Astrocyte (in vitro differentiated cells and primary cell): ENCODE data around the gene ARSI. TPM values are rescaled to one million over a fixed set of nuclear protein-coding genes. Genes with fewer than 3 reads are reported as not detected.
A peak's percentile ranks its signal among the peaks of the same experiment; 100 is the strongest.

ENCODE experiments used
- DNase-seq: peaks from one replicate; pipeline ENCODE4 v3.0.0-alpha.2; 2010; ENCODE audit warnings: low read depth
- FAIRE-seq: peaks from 2 replicates; lab custom pipeline; 2011; peaks lifted over from hg19 to GRCh38; lab: Jason Lieb, UNC
- H2AFZ ChIP-seq: 2 replicates; pipeline ENCODE4 v1.6.0; 2012; ENCODE audit warnings: low read depth, low read length, inconsistent platforms
- H3K27ac ChIP-seq: 2 replicates; pipeline ENCODE4 v1.5.1; 2011; ENCODE audit warnings: low read depth, low read length, inconsistent platforms
- H3K27me3 ChIP-seq: 2 replicates; pipeline ENCODE4 v1.6.0; 2011; ENCODE audit warnings: low read length, inconsistent platforms; ENCODE audit not compliant: insufficient read depth
- H3K36me3 ChIP-seq: 2 replicates; pipeline ENCODE4 v1.5.1; 2011; ENCODE audit warnings: low read length, inconsistent platforms; ENCODE audit not compliant: insufficient read depth
- H3K4me1 ChIP-seq: 2 replicates; pipeline ENCODE4 v1.5.1; 2011; ENCODE audit warnings: low read length, inconsistent platforms; ENCODE audit not compliant: insufficient read depth
- H3K4me2 ChIP-seq: 2 replicates; pipeline ENCODE4 v1.6.0; 2012; ENCODE audit warnings: low read length, inconsistent platforms
- H3K4me3 ChIP-seq: 2 replicates; pipeline ENCODE4 v1.5.1; 2011; ENCODE audit warnings: low read depth, mild to moderate bottlenecking, low read length, inconsistent platforms; ENCODE audit not compliant: insufficient read depth
- H3K79me2 ChIP-seq: 2 replicates; pipeline ENCODE4 v1.6.0; 2012; ENCODE audit warnings: mild to moderate bottlenecking, low read length, inconsistent platforms; ENCODE audit not compliant: insufficient read depth
- H3K9ac ChIP-seq: 2 replicates; pipeline ENCODE4 v1.6.0; 2012; ENCODE audit warnings: mild to moderate bottlenecking, low read length, inconsistent platforms
- H3K9me3 ChIP-seq: 2 replicates; pipeline ENCODE4 v1.5.1; 2012; ENCODE audit warnings: low read depth, mild to moderate bottlenecking, low read length, inconsistent platforms; ENCODE audit not compliant: insufficient read depth
- H4K20me1 ChIP-seq: 2 replicates; pipeline ENCODE4 v1.6.0; 2012; ENCODE audit warnings: low read length, inconsistent platforms; ENCODE audit not compliant: insufficient read depth
- H3K27ac Mint-ChIP-seq: one replicate; pipeline ENCODE4 v1.8.0; 2021; ENCODE audit warnings: mild to moderate bottlenecking, mixed read lengths; ENCODE audit not compliant: unreplicated experiment
- H3K27me3 Mint-ChIP-seq: one replicate; pipeline ENCODE4 v1.8.0; 2021; ENCODE audit warnings: low read depth, mixed read lengths; ENCODE audit not compliant: unreplicated experiment
- H3K36me3 Mint-ChIP-seq: one replicate; pipeline ENCODE4 v1.8.0; 2021; ENCODE audit warnings: low read depth, mixed read lengths; ENCODE audit not compliant: unreplicated experiment
- H3K4me1 Mint-ChIP-seq: one replicate; pipeline ENCODE4 v1.8.0; 2021; ENCODE audit warnings: low read depth, mixed read lengths; ENCODE audit not compliant: unreplicated experiment
- H3K4me3 Mint-ChIP-seq: one replicate; pipeline ENCODE4 v1.8.0; 2021; ENCODE audit warnings: mild to moderate bottlenecking, moderate library complexity, mixed read lengths; ENCODE audit not compliant: unreplicated experiment
- H3K9me3 Mint-ChIP-seq: one replicate; pipeline ENCODE4 v1.8.0; 2021; ENCODE audit warnings: mild to moderate bottlenecking, mixed read lengths; ENCODE audit not compliant: unreplicated experiment
- CTCF ChIP-seq: IDR thresholded peaks from 2 replicates; pipeline ENCODE4 v1.5.1; 2011; ENCODE audit warnings: low read depth, mild to moderate bottlenecking, inconsistent platforms, low read length, moderate library complexity; ENCODE audit not compliant: insufficient read depth
- EZH2 ChIP-seq: IDR thresholded peaks from 2 replicates; pipeline ENCODE4 v1.6.1; 2012; ENCODE audit warnings: mild to moderate bottlenecking, low read length, inconsistent platforms; ENCODE audit not compliant: insufficient read depth
- total RNA-seq: library from RNA; stranded (reverse); gene quantifications from 2 replicates; pipeline ENCODE4 v1.2.1, GENCODE V29; 2021

The ARSI gene
- total RNA-seq, 1 donor from 2014 or later, result 23.0 TPM

- no peak for TF ChIP-seq CTCF
- TF ChIP-seq EZH2, result no peak
- H3K27me3 Mint-ChIP-seq, result peaks cover 2% of the 10 kb centered on the region
- peaks cover 2% of the 10 kb centered on the region for H3K9me3 Mint-ChIP-seq
- FAIRE-seq, result no peak
- no peak for DNase-seq
- H3K4me1 Mint-ChIP-seq, result peaks cover 43% of the 10 kb centered on the region
- Histone ChIP-seq H3K79me2 (no peaks in the 10 kb centered on the region), H3K27ac (no peak overlapping the region), H4K20me1 (no peaks in the 10 kb centered on the region), H3K4me3 (no peak overlapping the region), H2AFZ (no peak overlapping the region), H3K9me3 (no peaks in the 10 kb centered on the region), H3K4me1 (peaks cover 26% of the 10 kb centered on the region), H3K27me3 (no peaks in the 10 kb centered on the region), H3K4me2 (no peak overlapping the region), H3K36me3 (no peaks in the 10 kb centered on the region), H3K9ac (no peak overlapping the region)
- H3K36me3 Mint-ChIP-seq, result no peaks in the 10 kb centered on the region
- no peak overlapping the region for H3K4me3 Mint-ChIP-seq
- H3K27ac Mint-ChIP-seq, result no peak overlapping the region
Measured at GRCh38 chr5:150313921-150314716, 11.4 kb upstream of the ARSI start.

- no peak for DNase-seq
- Histone ChIP-seq H3K9me3 (no peaks in the 10 kb centered on the region), H3K36me3 (no peaks in the 10 kb centered on the region), H3K4me3 (no peak overlapping the region), H3K4me1 (peaks cover 20% of the 10 kb centered on the region), H3K27me3 (no peaks in the 10 kb centered on the region), H2AFZ (no peak overlapping the region), H3K4me2 (no peak overlapping the region), H3K9ac (no peak overlapping the region), H3K27ac (no peak overlapping the region), H4K20me1 (no peaks in the 10 kb centered on the region), H3K79me2 (no peaks in the 10 kb centered on the region)
- H3K4me1 Mint-ChIP-seq, result peaks cover 40% of the 10 kb centered on the region
- no peak overlapping the region for H3K4me3 Mint-ChIP-seq
- no peaks in the 10 kb centered on the region for H3K36me3 Mint-ChIP-seq
- no peak overlapping the region for H3K27ac Mint-ChIP-seq
- no peak for FAIRE-seq
- no peak for TF ChIP-seq EZH2
- peaks cover 2% of the 10 kb centered on the region for H3K27me3 Mint-ChIP-seq
- H3K9me3 Mint-ChIP-seq, result peaks cover 2% of the 10 kb centered on the region
Measured at GRCh38 chr5:150313501-150313900, 10.8 kb upstream of the ARSI start.

GRCh38 chr5:150312518-150312917, 9.8 kb upstream of the ARSI start:
- DNase-seq (no peak), FAIRE-seq (no peak)
- Histone ChIP-seq H3K36me3 (no peaks in the 10 kb centered on the region), H3K79me2 (no peaks in the 10 kb centered on the region), H3K9me3 (no peaks in the 10 kb centered on the region), H3K4me3 (no peak overlapping the region), H3K9ac (no peak overlapping the region), H2AFZ (no peak overlapping the region), H3K27ac (no peak overlapping the region), H3K4me1 (peaks cover 10% of the 10 kb centered on the region), H4K20me1 (no peaks in the 10 kb centered on the region), H3K27me3 (no peaks in the 10 kb centered on the region), H3K4me2 (no peak overlapping the region)
- Mint-ChIP-seq H3K4me3 (no peak overlapping the region), H3K27me3 (peaks cover 7% of the 10 kb centered on the region), H3K36me3 (no peaks in the 10 kb centered on the region), H3K4me1 (peaks cover 30% of the 10 kb centered on the region), H3K27ac (peak overlapping the region; percentile 48), H3K9me3 (peaks cover 2% of the 10 kb centered on the region)
- TF ChIP-seq CTCF (no peak), EZH2 (no peak)
